Right lobe of liver (tissue), 4 donors: ENCODE results near the gene USP12.

Source experiments
- POLR2A ChIP-seq: fragments of 450-650 bp; IDR thresholded peaks from one replicate; pipeline ENCODE4 v1.6.1; 2017; ENCODE audit warnings: antibody characterized with exemption, mild to moderate bottlenecking
- TF ChIP-seq, protein P1 (sequence below), 4 donors: fragments of 200-600 bp in 3 of 4; fragments of 450-650 bp in 1 of 4; IDR thresholded peaks; one replicate each; pipeline versions ENCODE4 v1.5.1 to v1.8.0; 2016 to 2022; ENCODE audit warnings: antibody characterized with exemption in 4 of 4, mild to moderate bottlenecking in 2 of 4
- donor health status: DM: no; HTN: no; CAD: no.
- donor health status: DM: no; HTN: no; CAD: no.
- donor health status: DM: no; HTN: yes; CAD: no.

DNA sequence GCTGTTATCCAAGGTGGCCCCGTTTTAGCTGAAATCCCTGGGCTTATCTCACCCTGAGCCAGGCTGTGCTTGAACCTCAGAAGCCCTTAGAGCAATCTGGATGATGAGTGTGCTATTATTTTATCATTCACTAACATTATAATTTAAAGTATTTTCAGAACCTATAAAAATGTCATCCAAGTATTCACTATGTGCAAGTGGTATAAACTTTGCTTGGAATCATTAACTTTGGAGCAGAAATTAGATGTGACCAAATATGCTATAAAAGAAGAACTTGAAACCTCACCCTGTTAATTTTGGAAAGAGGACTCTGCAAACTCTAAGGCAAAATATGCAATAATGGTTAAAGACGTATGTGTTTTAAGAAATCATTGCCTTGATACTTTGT lies 147.5 kb downstream of the USP12 start:
- TF ChIP-seq, protein P1, sequence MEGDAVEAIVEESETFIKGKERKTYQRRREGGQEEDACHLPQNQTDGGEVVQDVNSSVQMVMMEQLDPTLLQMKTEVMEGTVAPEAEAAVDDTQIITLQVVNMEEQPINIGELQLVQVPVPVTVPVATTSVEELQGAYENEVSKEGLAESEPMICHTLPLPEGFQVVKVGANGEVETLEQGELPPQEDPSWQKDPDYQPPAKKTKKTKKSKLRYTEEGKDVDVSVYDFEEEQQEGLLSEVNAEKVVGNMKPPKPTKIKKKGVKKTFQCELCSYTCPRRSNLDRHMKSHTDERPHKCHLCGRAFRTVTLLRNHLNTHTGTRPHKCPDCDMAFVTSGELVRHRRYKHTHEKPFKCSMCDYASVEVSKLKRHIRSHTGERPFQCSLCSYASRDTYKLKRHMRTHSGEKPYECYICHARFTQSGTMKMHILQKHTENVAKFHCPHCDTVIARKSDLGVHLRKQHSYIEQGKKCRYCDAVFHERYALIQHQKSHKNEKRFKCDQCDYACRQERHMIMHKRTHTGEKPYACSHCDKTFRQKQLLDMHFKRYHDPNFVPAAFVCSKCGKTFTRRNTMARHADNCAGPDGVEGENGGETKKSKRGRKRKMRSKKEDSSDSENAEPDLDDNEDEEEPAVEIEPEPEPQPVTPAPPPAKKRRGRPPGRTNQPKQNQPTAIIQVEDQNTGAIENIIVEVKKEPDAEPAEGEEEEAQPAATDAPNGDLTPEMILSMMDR (IDR thresholded peaks at IDR 0.05) = no peak
- TF ChIP-seq POLR2A = no peak
